CD4-positive, alpha-beta memory T cell (primary cell): ENCODE measurements around the gene IRS2. TPM values are rescaled to one million over a fixed set of nuclear protein-coding genes. Genes with fewer than 3 reads are reported as not detected.

Experiments used
- CTCF ChIA-PET: fragments of 350-600 bp; sonication (Branson Sonifier 250); formaldehyde crosslinking; loops from one replicate; lab custom pipeline; 2021; ENCODE audit warnings: inconsistent platforms; ENCODE audit not compliant: partially characterized antibody; lab: Charles Lee
- POLR2A ChIA-PET: fragments of 350-600 bp; sonication (Branson Sonifier 250); formaldehyde crosslinking; loops from one replicate; lab custom pipeline; 2021; ENCODE audit not compliant: partially characterized antibody; lab: Charles Lee
- DNase-seq, 5 donors: peaks; one replicate each; pipeline versions ENCODE4 v3.0.0 to v3.0.0-alpha.2; 2020 to 2022; ENCODE audit warnings: mixed read lengths in 1 of 5
- H3K27ac ChIP-seq: one replicate; pipeline ENCODE4 v1.7.0; 2013; ENCODE audit warnings: low read depth, low read length
- H3K27me3 ChIP-seq: 2 replicates; pipeline ENCODE4 v1.7.0; 2013; ENCODE audit warnings: mild to moderate bottlenecking, low read length, moderate library complexity; ENCODE audit not compliant: insufficient read depth
- H3K36me3 ChIP-seq: 2 replicates; pipeline ENCODE4 v1.7.0; 2013; ENCODE audit warnings: mild to moderate bottlenecking, low read length, moderate library complexity; ENCODE audit not compliant: insufficient read depth
- H3K4me1 ChIP-seq: 2 replicates; pipeline ENCODE4 v1.7.0; 2013; ENCODE audit warnings: mild to moderate bottlenecking, low read length, moderate library complexity; ENCODE audit not compliant: insufficient read depth
- H3K4me3 ChIP-seq, 2 donors: one replicate each; pipeline ENCODE4 v1.7.0; 2013; ENCODE audit warnings: low read length in 2 of 2, mild to moderate bottlenecking in 1 of 2
- H3K9me3 ChIP-seq, 2 donors: one replicate each; pipeline ENCODE4 v1.7.0; 2013; ENCODE audit warnings: low read length in 2 of 2, control low read depth in 1 of 2; ENCODE audit not compliant: control insufficient read depth in 1 of 2
- H3K27ac Mint-ChIP-seq, 7 donors: one replicate each; pipeline ENCODE4 v1.8.0; 2020 to 2021; ENCODE audit warnings: mixed read lengths in 7 of 7, mild to moderate bottlenecking in 6 of 7, inconsistent platforms in 3 of 7, moderate library complexity in 3 of 7
- H3K27me3 Mint-ChIP-seq, 2 donors: one replicate each; pipeline ENCODE4 v1.8.0; 2020 to 2021; ENCODE audit warnings: mixed read lengths in 2 of 2
- H3K36me3 Mint-ChIP-seq, 2 donors: one replicate each; pipeline ENCODE4 v1.8.0; 2020 to 2021; ENCODE audit warnings: mixed read lengths in 2 of 2, inconsistent platforms in 1 of 2, mild to moderate bottlenecking in 1 of 2
- H3K4me1 Mint-ChIP-seq, 4 donors: one replicate each; pipeline ENCODE4 v1.8.0; 2020 to 2021; ENCODE audit warnings: mixed read lengths in 4 of 4, mild to moderate bottlenecking in 1 of 4
- H3K4me3 Mint-ChIP-seq, 8 donors: one replicate each; pipeline ENCODE4 v1.8.0; 2020 to 2021; ENCODE audit warnings: mixed read lengths in 8 of 8, mild to moderate bottlenecking in 7 of 8, moderate library complexity in 6 of 8, inconsistent platforms in 3 of 8
- H3K9me3 Mint-ChIP-seq, 8 donors: one replicate each; pipeline ENCODE4 v1.8.0; 2020 to 2021; ENCODE audit warnings: mixed read lengths in 8 of 8, mild to moderate bottlenecking in 5 of 8, inconsistent platforms in 3 of 8, moderate library complexity in 1 of 8
- intact Hi-C: fragments of 100-400 bp; cut with micrococcal nuclease; formaldehyde crosslinking; loops from one replicate; pipeline ENCODE4 v1.15.1; 2023
- polyA plus RNA-seq, 2 donors: library from polyadenylated mRNA; unstranded; fragments of 300-500 nt; fragmentation: Illumina TruSeq; gene quantifications; one replicate each; pipeline ENCODE4 v1.2.3, GENCODE V29; 2021
- total RNA-seq, 2 experiments: library from RNA; stranded (reverse); gene quantifications; one replicate each; pipeline ENCODE4 v1.2.3, GENCODE V29; 2021

IRS2 gene
- total and polyA plus RNA-seq, 4 experiments from 2014 or later: 1.3 to 21.4 (median 12.2) TPM

DNA sequence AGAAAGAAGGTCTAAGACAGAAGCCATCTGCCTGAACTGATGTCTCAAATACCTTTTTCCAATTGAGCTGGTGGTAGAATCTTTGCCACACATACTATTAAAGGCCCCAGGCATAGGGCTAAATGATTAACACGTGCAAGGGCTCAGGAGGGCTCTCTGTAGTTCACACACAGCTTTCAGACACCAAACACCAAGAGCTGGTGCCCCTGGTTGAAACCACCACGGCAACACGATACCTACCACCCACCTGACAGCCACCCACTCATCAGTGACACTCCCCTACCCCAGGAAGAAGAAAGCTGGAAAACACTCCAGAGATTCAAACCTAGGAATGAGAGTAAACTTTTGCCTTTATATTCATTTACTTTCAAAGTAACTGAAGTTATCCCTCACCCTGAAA is 26.8 kb downstream of the IRS2 start:
- H3K27ac ChIP-seq: no peak overlapping the region
- no peaks in the 10 kb centered on the region for H3K9me3 ChIP-seq
- Mint-ChIP-seq H3K4me1 (peaks cover 21 to 66% (median 31%) of the 10 kb centered on the region in 4 donors), H3K27ac (peak overlapping the region in 4 of 7 donors; percentile 2 to 64 (median 54)), H3K36me3 (peaks cover 9 to 20% of the 10 kb centered on the region in 2 donors), H3K4me3 (no peak overlapping the region), H3K27me3 (no peaks in the 10 kb centered on the region), H3K9me3 (peaks cover 0 to 2% (median 0%) of the 10 kb centered on the region in 8 donors)
- peaks cover 2% of the 10 kb centered on the region for H3K4me1 ChIP-seq
- POLR2A ChIA-PET: no interaction called here
- CTCF ChIA-PET: no interaction called here
- DNase-seq: no peak
- intact Hi-C loops: no loop called here
- H3K36me3 ChIP-seq: peaks cover 10% of the 10 kb centered on the region
- H3K27me3 ChIP-seq: no peaks in the 10 kb centered on the region
- no peak overlapping the region for H3K4me3 ChIP-seq

DNA sequence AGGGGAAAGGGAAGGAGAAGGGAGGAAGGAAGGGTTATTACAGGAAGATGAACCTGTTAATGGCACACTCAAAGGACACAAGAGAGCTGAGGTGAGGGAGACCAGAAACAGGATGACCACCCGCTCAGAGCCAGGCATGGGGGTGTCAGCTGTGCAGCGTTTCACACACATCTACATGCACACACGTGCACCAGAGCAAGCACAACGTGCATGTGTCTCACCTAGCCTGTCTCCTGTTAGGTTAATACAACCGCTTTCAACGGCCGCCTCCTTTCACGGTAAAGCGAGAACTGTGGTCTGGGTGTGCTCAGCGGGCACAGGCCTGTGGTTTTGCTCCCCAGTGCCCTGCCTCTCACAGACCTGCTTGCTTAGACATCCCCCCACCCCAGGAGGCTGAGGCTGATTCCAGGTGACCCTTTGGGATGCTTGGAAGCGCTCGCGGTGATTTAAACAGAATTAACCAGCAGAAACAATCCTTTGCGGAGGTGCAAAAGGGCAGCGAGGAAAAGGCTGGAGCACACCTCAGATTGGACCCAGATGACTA is 27.4 kb downstream of the IRS2 start:
- Mint-ChIP-seq H3K4me3 (peak overlapping the region in 1 of 8 donors; percentile 32), H3K27me3 (no peaks in the 10 kb centered on the region), H3K36me3 (peaks cover 14 to 25% of the 10 kb centered on the region in 2 donors), H3K4me1 (peaks cover 17 to 60% (median 26%) of the 10 kb centered on the region in 4 donors), H3K9me3 (peaks cover 0 to 2% (median 0%) of the 10 kb centered on the region in 8 donors), H3K27ac (peak overlapping the region in 2 of 7 donors; percentile 42 to 64)
- ChIA-PET CTCF (interaction anchor here (1.4 kb wide), 1 partner anchor 27 kb away, joined by 3 read pairs; no protein-coding TSS in a partner anchor), POLR2A (no interaction called here)
- Histone ChIP-seq H3K4me1 (no peaks in the 10 kb centered on the region), H3K27ac (no peak overlapping the region), H3K9me3 (no peaks in the 10 kb centered on the region), H3K4me3 (no peak overlapping the region), H3K36me3 (peaks cover 10% of the 10 kb centered on the region), H3K27me3 (no peaks in the 10 kb centered on the region)
- intact Hi-C loops: no loop called here
- peak in 1 of 5 donors; percentile 38 for DNase-seq

DNA sequence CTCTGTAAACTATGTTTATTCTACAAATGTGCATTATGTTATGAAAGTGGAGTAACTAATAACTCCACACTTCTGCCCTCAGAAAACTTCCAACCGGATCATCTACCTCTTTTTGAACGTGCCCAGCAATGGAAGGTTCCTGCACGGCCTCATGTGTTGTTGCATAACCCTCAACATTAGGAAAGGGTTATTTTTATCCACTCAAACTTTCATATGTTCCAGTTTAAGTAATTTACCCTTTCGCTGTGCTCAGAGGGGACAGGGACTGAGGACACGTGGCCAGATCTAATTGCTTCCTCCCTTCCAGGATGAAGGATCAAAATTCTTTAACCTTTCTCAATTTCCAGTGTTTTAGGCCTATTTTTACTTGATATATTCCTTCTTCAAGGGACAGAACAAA is 29.6 kb downstream of the IRS2 start:
- Mint-ChIP-seq H3K27me3 (no peaks in the 10 kb centered on the region), H3K4me3 (no peak overlapping the region), H3K27ac (peak overlapping the region in 2 of 7 donors; percentile 3 to 26), H3K4me1 (peaks cover 8 to 38% (median 13%) of the 10 kb centered on the region in 4 donors), H3K9me3 (peaks cover 0 to 2% (median 0%) of the 10 kb centered on the region in 8 donors), H3K36me3 (peaks cover 26 to 39% of the 10 kb centered on the region in 2 donors)
- ChIA-PET POLR2A (no interaction called here), CTCF (no interaction called here)
- H3K4me3 ChIP-seq: no peak overlapping the region
- no peak overlapping the region for H3K27ac ChIP-seq
- intact Hi-C loops: no loop called here
- H3K4me1 ChIP-seq: no peaks in the 10 kb centered on the region
- peaks cover 10% of the 10 kb centered on the region for H3K36me3 ChIP-seq
- DNase-seq: no peak
- no peaks in the 10 kb centered on the region for H3K27me3 ChIP-seq
- H3K9me3 ChIP-seq: no peaks in the 10 kb centered on the region

DNA sequence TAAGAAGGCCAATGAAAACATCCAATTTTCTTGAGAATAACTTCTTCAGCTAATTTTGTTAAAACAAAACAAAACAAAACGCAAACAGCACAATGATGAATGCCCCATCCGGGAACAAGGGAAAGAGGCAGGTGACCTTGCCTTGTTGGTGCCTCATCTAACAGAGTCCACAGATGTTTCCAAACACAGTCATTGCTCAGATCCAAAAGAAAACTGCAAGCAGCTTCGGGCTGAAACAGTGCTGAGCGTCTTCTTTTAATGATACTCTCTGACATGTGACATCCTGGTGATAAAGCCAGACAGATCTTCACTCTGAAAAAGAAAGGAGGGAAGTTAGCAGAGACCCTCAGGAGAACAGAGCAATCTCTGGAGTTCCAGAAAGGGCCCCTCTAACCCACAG is 30.4 kb downstream of the IRS2 start:
- H3K4me3 ChIP-seq: no peak overlapping the region
- intact Hi-C loops: no loop called here
- H3K4me1 ChIP-seq: no peaks in the 10 kb centered on the region
- H3K9me3 Mint-ChIP-seq: peaks cover 0 to 2% (median 0%) of the 10 kb centered on the region in 8 donors
- peaks cover 10% of the 10 kb centered on the region for H3K36me3 ChIP-seq
- no peaks in the 10 kb centered on the region for H3K27me3 Mint-ChIP-seq
- peaks cover 8 to 33% (median 11%) of the 10 kb centered on the region in 4 donors for H3K4me1 Mint-ChIP-seq
- H3K27ac Mint-ChIP-seq: peak overlapping the region in 1 of 7 donors; percentile 26
- no peak overlapping the region for H3K4me3 Mint-ChIP-seq
- H3K27me3 ChIP-seq: no peaks in the 10 kb centered on the region
- POLR2A ChIA-PET: no interaction called here
- no peaks in the 10 kb centered on the region for H3K9me3 ChIP-seq
- CTCF ChIA-PET: no interaction called here
- H3K36me3 Mint-ChIP-seq: peaks cover 26 to 43% of the 10 kb centered on the region in 2 donors
- no peak for DNase-seq
- H3K27ac ChIP-seq: no peak overlapping the region

DNA sequence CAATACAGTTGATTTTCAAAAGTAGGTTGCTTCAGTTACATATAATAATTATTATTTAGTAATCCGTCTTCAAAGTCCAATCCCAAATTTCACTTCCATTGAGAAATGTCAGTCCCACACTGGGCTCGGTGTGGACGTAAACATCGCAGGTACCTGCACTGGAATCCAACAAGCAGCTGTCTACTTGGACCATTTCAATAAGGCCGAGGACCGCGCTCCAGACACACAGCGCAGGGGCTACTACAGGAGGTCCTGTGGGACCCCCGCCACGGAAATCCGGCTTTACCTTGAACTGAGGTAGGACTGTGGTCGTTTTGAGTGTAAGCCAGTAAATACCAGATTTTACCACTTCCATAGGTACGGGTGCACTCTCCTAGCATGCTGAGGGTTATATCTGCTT is 30.8 kb downstream of the IRS2 start:
- Histone ChIP-seq H3K27ac (no peak overlapping the region), H3K4me3 (no peak overlapping the region), H3K36me3 (peaks cover 10% of the 10 kb centered on the region), H3K27me3 (no peaks in the 10 kb centered on the region), H3K9me3 (no peaks in the 10 kb centered on the region), H3K4me1 (no peaks in the 10 kb centered on the region)
- Mint-ChIP-seq H3K4me3 (no peak overlapping the region), H3K27ac (peak overlapping the region in 1 of 7 donors; percentile 26), H3K9me3 (peaks cover 0 to 2% (median 0%) of the 10 kb centered on the region in 8 donors), H3K4me1 (peaks cover 6 to 29% (median 10%) of the 10 kb centered on the region in 4 donors), H3K36me3 (peaks cover 26 to 43% of the 10 kb centered on the region in 2 donors), H3K27me3 (no peaks in the 10 kb centered on the region)
- ChIA-PET CTCF (no interaction called here), POLR2A (no interaction called here)
- no peak for DNase-seq
- intact Hi-C loops: no loop called here

DNA sequence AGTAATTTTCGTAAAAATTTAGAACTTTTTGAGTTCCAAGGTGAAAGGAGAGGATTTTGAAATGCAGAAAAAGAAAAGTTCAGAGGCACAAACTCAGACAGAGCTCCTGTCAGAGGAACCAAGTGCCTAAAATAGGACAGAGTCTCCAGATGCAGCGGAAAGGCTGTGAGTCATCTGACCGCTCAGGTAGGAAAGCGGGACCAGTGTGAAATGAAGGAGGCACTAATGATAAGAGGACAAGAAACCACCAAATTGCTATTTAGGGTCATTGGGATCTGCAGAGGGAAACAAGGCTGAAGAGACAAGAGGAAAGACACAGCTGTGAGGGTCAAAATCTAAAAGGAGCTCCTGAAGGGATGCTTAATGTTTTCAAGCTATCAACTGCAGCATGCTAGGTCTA is 34.9 kb downstream of the IRS2 start:
- H3K4me1 ChIP-seq: no peaks in the 10 kb centered on the region
- H3K36me3 ChIP-seq: peaks cover 10% of the 10 kb centered on the region
- H3K27me3 Mint-ChIP-seq: no peaks in the 10 kb centered on the region
- no peak for DNase-seq
- no peak overlapping the region for H3K27ac ChIP-seq
- intact Hi-C loops: no loop called here
- H3K4me1 Mint-ChIP-seq: no peaks in the 10 kb centered on the region
- peak overlapping the region in 1 of 7 donors; percentile 56 for H3K27ac Mint-ChIP-seq
- no peak overlapping the region for H3K4me3 ChIP-seq
- ChIA-PET POLR2A (no interaction called here), CTCF (interaction anchor here (0.9 to 1.6 kb wide), 4 partner anchors 11 to 34 kb away, joined by 3 to 5 read pairs (median 4); no protein-coding TSS in a partner anchor)
- H3K36me3 Mint-ChIP-seq: peaks cover 22 to 37% of the 10 kb centered on the region in 2 donors
- H3K27me3 ChIP-seq: no peaks in the 10 kb centered on the region
- H3K9me3 Mint-ChIP-seq: peaks cover 0 to 5% (median 0%) of the 10 kb centered on the region in 8 donors
- H3K9me3 ChIP-seq: no peaks in the 10 kb centered on the region
- no peak overlapping the region for H3K4me3 Mint-ChIP-seq

DNA sequence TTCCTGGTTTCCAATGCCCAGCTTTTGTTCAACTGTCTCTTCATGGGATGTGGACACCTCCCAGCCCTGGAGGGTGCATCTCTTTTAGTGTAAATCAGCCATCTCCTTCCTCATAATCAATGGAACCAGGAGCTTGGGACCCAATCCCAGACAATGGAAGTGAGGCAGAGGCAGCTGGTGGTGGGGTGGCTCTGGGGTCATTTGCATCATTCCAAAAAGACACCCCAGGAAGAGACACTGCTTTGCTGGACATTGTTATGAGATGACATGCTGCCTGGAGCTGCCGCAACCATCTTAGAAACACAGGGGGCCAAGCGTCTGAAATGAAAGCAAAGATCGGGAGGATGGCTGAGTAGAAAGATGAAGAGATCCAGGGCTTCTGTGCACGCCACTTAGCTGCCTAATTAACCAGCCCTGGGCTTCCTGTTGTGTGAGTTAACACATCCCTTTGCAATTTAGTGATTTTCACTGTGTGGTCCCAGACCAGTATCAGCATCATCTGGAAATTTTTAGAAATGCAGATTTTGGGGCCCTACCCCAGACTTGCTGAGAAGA is 36.1 kb downstream of the IRS2 start:
- Histone ChIP-seq H3K36me3 (no peaks in the 10 kb centered on the region), H3K4me1 (no peaks in the 10 kb centered on the region), H3K4me3 (no peak overlapping the region), H3K9me3 (no peaks in the 10 kb centered on the region), H3K27ac (no peak overlapping the region), H3K27me3 (no peaks in the 10 kb centered on the region)
- ChIA-PET POLR2A (no interaction called here), CTCF (interaction anchor here (1.1 to 1.6 kb wide), 3 partner anchors 13 to 33 kb away, joined by 3 to 5 read pairs (median 4); no protein-coding TSS in a partner anchor)
- Mint-ChIP-seq H3K4me1 (no peaks in the 10 kb centered on the region), H3K9me3 (peaks cover 0 to 7% (median 0%) of the 10 kb centered on the region in 8 donors), H3K27ac (no peak overlapping the region), H3K27me3 (no peaks in the 10 kb centered on the region), H3K4me3 (no peak overlapping the region), H3K36me3 (peaks cover 22 to 28% of the 10 kb centered on the region in 2 donors)
- intact Hi-C loops: no loop called here
- no peak for DNase-seq
